GM18873 (cell line): ENCODE results near the gene ASB5.

ENCODE experiments used
- ATAC-seq: cut with Tn5 transposase; IDR thresholded peaks from one replicate; pipeline ENCODE4 v1.9.1; 2021; ENCODE audit warnings: mild to moderate bottlenecking, moderate library complexity, moderate number of reproducible peaks; ENCODE audit not compliant: unreplicated experiment, low FRiP score

ASB5 gene

GRCh38 chr4:176186067-176186466 lies 83.0 kb downstream of the ASB5 start:
- no peak for ATAC-seq

- no peak for ATAC-seq
Measured at GRCh38 chr4:176185051-176185450, 84.0 kb downstream of the ASB5 start.
